D341Med (cell line): ENCODE data around the gene IL6ST.
"Not testable (repeated sequence)": the region's sequence is repeated elsewhere in the genome, so short reads cannot be mapped to it uniquely, and the experiment has no call there.

Experiments used
- DNase-seq: peaks from one replicate; pipeline ENCODE4 v3.0.0; 2012; ENCODE audit warnings: low spot score

IL6ST gene

DNA sequence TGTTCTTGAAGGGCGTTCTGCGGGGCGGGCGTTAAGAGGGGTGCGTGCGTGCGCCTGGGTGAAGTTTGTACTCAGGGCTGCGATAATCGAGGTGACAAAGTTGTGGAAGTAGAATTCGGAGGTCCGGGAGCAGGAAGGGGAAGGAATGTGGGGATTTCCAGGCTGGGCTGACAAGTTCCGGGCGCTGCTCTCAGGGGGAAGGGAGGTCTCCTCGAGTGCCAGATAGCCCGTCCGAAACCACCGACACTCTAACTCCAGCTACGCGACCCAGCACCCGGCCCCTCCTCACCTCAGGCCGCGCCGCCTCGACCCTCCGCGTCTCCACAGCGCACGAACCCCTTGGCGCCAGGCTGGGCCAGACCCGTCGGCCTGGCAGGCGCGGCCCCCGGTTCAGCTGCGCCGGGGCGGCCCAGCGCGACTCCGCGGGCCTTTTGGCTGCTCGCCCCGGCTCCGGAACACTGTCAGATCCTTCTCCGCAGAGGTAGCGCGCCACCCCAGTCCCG, at the start of gene IL6ST:
TSS of gene IL6ST (minus strand) at position 469 of the 503 bp plus-strand sequence. CDS start 18,685 bp downstream, outside the sequence.
- no peak for DNase-seq

DNA sequence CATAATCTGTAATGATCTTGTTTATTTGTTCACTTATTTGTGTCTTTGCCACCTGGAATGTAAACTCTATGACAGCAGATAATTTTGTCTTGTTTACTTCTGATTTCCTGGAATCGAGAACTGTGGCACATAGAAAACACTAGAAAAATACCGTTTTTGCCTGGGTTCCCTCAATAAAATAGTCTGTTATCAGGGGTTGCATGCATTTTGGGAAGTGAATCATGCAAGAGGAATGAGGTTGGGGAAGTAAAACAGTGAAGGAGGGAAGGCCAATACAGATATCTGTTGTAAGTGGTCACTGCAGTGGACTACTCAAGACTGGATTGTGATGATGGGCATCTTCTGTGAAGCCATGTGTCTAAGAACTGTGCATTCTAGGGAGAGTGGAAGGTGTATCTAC, 45.2 kb upstream of the IL6ST start:
- no peak for DNase-seq

DNA sequence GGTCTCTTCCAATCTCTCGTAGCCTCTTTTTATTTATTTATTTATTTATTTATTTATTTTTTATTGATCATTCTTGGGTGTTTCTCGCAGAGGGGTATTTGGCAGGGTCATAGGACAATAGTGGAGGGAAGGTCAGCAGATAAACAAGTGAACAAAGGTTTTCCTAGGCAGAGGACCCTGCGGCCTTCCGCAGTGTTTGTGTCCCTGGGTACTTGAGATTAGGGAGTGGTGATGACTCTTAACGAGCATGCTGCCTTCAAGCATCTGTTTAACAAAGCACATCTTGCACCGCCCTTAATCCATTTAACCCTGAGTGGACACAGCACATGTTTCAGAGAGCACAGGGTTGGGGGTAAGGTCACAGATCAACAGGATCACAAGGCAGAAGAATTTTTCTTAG, 43.4 kb upstream of the IL6ST start:
- DNase-seq = not testable (repeated sequence)

DNA sequence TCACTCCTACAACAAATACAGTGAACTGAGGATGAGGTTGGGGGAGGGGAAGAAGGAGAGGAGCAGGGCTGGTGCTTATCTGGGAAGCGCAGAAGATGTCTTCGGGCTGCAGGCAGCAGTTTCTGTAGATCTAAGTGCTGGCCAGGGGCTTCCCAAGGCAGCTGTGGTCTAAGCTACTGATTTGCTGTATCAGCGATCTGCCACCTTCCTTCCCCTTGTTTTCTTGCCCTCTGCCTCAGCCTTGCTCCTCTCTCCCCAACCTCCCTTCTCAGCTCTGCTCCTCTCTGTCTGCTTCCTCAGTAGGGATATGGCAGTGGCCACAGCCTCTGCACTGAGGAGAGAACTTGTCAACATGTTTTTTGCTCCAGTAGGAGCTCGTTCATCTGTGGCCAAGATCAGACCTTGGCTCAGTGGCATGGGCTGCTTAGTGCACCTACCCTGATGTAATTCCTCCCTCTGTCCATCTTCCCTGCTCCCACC, 42.8 kb upstream of the IL6ST start:
- DNase-seq = no peak

DNA sequence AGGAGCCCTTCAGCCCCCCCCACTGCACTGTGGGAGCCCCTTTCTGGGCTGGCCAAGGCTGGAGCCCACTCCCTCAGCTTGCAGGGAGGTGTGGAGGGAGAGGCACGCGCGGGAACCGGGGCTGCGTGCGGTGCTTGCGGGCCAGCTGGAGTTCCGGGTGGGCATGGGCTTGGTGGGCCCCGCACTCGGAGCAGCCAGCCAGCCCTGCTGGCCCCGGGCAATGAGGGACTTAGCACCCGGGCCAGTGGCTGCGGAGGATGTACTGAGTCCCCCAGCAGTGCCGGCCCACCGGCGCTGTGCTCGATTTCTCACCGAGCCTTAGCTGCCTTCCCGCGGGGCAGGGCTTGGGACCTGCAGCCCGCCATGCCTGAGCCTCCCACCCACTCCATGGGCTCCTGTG, 40.6 kb upstream of the IL6ST start:
- DNase-seq = not testable (repeated sequence)

DNA sequence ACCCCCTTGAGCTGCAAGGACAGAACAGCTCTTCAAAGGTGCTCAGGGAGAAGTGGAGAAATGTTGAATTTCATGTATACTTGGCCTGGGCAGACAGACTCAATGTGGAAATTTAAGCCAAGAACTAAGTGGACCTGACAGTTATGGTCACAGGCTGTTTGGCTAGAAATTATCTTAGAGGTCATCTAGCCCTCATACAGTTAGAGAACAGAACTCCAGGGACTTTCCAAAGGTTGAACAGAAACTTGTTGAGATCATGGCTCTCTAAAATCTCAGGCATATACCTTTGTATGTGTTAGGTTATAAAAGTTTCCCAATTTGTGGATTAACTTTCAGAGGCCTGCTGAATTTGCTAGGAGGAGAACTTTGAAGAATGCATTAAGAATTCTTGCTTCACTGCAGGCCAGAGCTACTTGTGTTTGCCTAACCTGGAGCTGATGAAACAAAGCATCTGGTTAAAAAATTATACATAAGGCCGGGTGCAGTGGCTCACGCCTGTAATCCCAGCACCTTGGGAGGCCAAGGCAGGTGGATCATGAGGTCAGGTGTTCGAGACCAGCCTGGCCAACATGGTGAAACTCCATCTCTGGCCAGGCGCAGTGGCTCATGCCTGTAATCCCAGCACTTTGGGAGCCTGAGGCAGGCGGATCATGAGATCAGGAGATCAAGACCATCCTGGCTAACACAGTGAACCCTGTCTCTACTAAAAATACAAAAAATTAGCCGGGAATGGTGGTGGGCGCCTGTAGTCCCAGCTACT, 35.3 kb upstream of the IL6ST start:
- not testable (repeated sequence) for DNase-seq

DNA sequence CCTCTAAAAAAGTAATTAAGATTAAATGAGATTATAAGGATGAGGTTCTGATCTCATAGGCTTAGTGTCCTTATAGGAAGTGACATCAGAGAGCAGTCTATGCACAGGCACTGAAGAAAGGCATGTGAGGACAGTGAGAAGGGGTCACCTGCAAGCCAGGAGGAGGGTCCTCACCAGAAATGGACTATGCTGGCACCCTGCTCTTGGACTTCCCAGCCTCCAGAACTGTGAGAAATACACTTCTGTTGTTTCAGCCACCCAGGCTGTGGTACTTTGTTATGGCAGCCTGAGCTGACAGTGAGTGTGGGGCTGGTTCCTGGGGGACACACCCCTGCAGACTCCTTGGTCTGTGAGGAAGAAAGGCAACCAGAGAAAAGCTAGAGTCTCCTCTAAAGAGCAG, 34.7 kb upstream of the IL6ST start:
- no peak for DNase-seq

DNA sequence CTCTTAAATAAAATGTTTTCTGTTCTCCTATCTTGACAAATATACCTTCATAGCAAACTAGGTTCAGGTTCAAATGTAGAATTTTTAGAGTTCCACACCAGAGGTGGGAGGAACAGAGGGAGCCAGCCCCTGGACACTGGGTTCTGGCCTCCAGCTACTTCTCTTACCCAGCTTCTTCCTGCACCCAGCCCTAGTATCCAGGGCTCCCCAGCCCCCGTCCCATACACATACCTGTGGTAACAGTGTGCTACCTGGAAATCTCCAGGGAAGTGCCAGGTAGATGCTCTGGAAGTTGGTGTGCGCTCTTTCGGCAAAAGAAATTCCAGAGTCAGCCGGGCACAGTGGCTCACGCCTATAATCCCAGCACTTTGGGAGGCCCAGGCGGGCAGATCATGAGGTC, 33.9 kb upstream of the IL6ST start:
- no peak for DNase-seq

DNA sequence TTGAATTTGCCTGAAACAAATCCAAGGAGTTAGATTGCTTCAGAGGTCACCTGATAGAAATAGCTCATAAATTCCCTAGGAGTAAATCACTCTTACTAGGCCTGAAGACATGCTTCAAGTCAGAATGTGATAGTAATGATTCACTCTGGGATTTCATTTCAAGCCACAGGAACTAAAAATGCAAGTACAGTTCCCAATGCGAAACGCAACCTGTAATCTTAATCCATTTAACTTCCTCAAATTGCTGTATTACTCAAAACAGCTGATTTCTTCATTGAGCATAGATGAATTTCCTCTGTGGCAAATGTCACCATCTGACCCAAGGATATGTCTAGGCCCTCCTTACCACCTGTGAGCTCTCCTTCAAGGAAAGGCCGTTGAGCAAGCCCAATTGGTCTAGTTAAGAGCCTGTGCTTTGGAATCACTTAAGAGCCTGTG, 32.1 kb upstream of the IL6ST start:
- no peak for DNase-seq

DNA sequence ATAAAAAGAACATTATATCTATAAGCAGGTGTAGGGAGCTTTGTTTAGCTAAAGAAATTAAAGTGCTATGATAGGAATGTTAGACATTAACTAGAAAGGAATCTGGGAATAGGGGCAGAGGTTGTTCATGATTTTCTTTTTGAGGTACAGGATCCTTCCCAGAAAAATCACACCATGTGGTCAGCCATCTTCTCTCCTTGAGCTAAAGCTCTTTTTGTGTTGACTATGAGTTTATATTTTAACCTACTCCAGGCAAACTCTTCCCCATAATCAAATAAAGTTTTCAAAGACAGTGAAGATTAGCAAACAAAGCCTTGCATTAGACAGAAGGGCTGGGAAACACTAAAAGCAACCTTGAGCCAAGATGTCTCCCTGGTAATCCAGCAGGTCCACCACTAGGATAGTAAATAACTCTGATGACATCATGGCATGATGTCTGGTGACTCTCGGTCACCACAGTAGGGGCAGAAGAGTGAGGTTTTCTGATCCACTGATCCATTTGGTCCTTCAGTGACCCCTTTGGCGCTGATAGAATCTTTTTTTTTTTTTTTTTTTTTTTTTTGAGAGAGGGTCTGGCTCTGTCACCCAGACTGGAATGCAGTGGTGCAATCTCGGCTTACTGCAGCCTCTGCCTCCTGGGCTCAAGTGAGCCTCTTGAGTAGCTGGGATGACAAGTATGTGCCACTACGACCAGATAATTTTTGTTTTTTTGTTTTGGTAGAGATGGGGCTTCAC, 30.6 kb upstream of the IL6ST start:
- no peak for DNase-seq

DNA sequence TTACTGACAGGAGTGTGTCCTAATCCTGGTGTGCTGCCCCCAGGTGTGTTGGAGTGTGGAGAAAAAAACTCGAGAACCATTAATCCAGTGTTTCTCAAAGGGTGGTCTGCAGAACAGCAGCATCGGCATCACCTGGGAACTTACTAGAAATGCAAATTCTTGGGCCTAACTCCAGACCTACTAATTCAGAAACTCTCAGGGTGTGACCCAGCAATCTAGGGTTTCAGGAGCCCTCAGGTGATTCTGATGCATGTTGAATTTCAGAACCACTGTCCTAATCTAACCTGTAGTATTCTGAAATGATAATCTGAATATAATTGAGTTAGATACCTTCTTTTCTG, 30.0 kb upstream of the IL6ST start:
- DNase-seq = no peak

DNA sequence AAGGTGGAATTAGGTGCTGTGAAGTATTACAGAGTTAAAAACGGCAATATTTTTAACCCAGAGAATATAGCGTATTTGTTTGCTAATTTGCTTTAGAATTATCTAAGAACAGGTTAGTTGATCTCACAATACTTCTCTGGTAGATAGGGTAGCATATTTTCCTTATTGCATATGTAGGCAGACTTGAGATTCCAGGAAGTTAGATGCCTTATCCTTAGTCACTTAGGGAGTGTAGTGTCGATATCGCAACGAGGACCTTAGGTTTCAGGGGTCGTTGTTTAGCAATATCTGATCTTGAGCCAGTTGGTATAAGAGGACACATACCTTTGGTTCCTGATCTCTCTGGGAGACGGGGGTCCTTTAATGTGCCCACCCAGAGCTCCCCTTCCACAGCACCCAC, 28.5 kb upstream of the IL6ST start:
- no peak for DNase-seq

DNA sequence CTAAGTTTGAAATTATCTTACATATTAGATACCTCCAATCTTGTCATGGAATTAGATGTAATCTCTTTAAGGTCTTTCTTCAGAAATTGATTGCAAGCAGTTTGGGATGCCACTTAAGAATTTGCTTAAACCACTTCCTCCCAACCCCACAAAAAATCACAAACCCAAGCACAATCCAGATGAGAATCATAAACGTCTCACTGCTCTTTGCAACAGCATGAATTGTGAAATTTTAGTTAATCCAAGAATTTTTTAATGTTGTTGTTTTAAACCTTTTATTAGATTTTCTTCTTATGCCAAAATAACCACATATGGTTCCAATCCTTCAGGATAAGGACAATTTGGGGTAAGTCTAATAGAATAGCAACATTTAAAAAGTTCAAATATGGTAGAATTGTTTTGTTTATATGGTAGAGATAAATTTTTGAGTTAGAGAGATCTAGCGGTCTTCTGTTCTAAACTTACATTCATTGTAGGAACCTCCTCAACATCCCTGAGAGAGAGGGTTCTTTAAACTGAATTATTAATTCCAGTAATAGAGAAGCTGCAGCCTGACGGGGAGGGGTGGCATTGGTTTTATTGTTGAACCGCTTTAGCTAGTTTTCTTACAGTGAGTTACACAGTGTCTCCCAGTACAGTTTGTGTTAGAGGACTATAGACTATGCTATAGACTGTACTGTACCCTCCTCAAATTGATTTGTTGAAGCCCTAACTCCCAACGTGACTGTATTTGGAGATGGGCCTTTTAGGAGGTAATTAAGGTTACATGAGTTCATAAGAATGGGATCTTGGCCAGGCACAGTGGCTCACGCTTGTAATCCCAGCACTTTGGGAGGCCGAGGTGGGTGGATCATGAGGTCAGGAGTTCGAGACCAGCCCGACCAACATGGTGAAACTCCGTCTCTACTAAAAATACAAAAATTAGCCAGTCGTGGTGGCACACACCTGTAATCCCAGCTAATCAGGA, 24.8 kb upstream of the IL6ST start:
- no peak for DNase-seq

DNA sequence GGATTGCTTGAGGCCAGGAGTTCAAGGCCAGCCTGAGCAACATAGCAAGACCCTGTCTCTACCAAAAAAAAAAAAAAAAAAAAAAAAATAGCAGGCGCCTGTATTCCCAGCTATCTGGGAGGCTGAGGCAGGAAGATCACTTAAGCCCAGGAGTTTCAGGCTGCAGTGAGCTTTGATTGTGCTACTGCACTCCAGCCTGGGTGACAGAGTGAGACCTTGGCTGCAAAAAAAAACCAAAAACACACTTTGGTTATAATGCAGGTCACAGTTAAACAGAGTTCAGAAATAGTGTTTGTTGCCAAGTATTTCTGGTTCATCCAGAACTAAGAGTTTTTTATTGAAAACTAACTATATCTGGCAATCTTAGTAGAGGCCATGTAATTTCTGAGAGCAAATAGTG, 24.1 kb upstream of the IL6ST start:
- DNase-seq = no peak

DNA sequence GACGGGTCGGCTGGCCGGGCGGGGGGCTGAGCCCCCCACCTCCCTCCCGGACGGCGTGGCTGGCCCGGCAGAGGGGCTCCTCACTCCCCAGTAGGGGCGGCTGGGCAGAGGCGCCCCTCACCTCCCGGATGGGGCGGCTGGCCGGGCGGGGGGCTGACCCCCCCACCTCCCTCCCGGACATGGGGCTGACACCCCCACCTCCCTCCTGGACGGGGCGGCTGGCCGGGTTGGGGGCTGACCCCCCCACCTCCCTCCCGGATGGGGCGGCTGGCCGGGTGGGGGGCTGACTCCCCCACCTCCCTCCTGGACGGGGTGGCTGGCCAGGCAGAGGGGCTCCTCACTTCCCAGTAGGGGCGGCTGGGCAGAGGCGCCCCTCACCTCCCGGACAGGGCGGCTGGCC, 19.9 kb upstream of the IL6ST start:
- not testable (repeated sequence) for DNase-seq

DNA sequence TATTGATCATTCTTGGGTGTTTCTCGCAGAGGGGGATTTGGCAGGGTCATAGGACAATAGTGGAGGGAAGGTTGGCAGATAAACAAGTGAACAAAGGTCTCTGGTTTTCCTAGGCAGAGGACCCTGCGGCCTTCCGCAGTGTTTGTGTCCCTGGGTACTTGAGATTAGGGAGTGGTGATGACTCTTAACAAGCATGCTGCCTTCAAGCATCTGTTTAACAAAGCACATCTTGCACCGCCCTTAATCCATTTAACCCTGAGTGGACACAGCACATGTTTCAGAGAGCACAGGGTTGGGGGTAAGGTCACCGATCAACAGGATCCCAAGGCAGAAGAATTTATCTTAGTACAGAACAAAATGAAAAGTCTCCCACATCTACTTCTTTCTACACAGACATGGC, 19.2 kb upstream of the IL6ST start:
- DNase-seq = not testable (repeated sequence)

DNA sequence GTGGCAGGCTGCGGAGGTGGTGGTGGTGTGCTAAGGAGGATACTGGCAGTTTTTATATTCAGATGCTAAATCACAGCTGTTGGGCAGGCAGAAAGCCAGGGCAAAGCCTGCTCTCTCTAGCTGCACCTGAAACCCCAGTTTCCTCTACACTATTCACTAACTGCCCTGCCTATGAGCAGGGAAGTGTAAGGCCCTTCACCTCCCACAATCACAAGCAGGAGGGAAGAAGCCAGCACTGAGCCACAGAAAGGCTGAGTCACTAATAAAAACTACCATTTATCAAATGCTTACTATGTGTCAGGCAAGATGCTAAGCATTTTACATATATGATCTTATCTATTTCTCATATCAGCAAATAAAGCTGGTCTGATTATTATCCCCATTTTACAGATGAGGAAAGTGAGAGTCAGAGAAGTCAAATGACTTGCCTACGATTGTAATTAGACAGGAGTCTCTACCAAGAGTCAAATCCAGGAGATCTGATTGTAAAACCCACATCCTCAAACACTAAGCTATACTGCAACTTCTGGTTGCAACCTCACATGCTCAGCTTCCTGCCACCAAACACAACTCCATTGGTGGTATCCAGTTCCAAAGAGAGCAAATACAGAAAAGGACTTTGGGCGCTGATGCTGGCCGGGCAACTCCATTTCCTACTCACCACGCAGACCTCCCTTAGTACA, 17.7 kb upstream of the IL6ST start:
- DNase-seq = no peak

DNA sequence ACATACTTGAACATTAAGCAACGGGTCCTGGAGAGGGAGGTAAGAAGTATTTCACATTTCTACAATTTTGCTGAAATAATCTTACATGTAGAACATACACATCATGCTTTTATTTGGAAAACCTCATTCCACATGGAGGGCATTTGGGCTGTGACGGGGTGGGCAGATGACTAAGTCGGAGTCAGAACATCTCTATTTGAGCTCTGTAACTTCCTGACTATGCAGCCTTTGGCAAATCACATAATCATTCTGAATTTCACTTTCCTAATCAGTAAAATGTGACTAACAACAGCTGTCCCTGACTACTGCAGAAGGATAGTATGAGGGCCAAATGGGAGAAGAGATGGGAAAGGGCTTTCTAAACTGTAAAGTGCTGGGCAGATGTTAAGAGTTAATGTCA, 17.1 kb upstream of the IL6ST start:
- no peak for DNase-seq

DNA sequence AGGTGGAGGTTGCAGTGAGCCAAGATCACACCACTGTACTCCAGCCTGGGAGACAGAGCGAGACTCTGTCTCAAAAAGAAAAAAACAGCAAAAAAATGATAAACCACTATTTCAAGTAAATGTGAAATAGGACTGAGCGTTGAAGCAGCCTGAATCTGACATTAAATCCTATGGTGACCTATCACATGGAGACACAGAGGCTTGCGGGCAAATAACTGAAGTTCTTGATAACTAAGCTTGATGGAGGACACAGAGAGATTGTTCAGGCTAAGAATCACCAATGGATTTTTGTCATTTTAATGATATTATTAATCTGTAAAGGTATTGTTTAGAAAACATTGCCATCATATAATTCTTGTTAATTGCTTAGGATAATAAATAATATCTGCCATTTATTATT, 15.7 kb upstream of the IL6ST start:
- DNase-seq = no peak

DNA sequence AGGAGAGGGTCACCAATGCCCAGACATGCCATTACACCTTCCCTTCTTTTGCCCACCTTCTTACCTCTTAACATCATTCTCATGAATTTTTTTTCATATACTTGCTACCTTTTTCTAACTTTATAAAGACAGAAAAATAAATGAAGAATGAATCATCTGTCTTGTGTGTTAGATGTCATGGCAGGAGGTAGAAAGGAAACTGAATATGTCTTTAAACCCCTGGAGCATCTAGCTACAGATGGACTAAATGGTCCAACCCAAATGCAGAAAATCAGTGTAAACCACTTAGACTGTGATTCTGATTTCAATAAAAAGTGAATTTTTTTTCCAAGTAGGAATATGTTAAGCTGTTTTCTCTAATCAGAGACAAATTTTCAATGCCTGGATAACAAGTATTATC, 11.8 kb upstream of the IL6ST start:
- DNase-seq = no peak

DNA sequence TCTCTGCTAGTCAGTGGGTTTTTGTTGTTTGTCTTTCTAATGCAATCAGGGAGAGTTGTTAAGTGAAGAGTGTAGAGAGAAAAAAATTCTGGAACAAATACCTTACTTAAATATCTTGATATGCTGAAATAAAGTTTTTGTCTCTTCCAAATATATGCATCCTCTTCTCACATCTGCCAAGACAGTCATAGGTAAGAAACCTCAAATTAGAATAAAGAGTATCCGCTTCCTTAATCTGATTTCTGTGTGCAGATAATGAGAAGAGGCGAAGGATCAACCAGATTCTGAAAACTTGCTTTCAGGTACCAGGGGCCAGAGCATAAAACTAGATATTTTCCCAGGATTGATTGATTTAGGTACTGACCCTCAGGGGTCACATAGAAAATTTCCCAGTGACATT, 11.3 kb upstream of the IL6ST start:
- DNase-seq = no peak

DNA sequence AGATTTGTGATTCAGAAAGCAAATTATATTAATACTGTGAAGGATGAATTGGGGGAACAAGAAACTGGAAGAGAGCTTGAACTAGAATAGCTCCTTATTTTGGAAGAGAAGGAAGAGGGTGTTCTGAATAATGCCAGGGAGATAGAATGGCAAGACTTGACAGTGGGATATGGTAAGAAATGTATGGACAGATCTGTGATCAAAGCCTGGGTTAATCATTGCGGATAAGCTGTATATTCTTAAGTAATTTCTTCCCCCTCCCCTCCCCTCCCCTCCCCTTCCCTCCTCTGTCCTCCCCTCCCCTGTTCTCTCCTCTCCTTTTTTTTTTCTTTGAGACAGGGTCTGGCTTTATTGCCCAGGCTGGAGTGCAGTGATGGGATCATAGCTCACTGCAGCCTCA, 10.1 kb upstream of the IL6ST start:
- DNase-seq = no peak
